Smooth muscle cell of the umbilical artery (primary cell): ENCODE data around the gene OR1J2. TPM values are rescaled to one million over a fixed set of nuclear protein-coding genes. Genes with fewer than 3 reads are reported as not detected.

Experiments
- total RNA-seq: library from RNA; depleted of rRNA; stranded (reverse); fragments of >200 nt; gene quantifications from 2 replicates; pipeline ENCODE4 v1.2.3, GENCODE V29; 2014

Gene OR1J2
- not detected in 2 replicates for total RNA-seq

GRCh38 chr9:122510502-122510901, at the start of gene OR1J2:
OR1J2 (plus strand) TSS chr9:122510802; CDS start chr9:122510802, 0 bp downstream.

GRCh38 chr9:122477826-122478225, 32.8 kb upstream of the OR1J2 start, which contains the start of gene OR1J1:
OR1J1 (minus strand) TSS chr9:122477926; CDS start chr9:122477926, 0 bp downstream.

GRCh38 chr9:122518841-122519240, 8.2 kb downstream of the OR1J2 start, which contains the start of gene OR1J4:
OR1J4 (plus strand) TSS chr9:122519141; CDS start chr9:122519141, 0 bp downstream.

GRCh38 chr9:122527193-122527592, 16.6 kb downstream of the OR1J2 start, which contains the start of gene OR1N1:
OR1N1 (minus strand) TSS chr9:122527293; CDS start chr9:122527293, 0 bp downstream.

GRCh38 chr9:122552812-122553211, 42.2 kb downstream of the OR1J2 start, which contains the start of gene OR1N2:
OR1N2 (plus strand) TSS chr9:122553112; CDS start chr9:122553212, 100 bp downstream.

Other genes starting within 250 kb of the OR1J2 start
- gene RBM18, start 246.0 kb upstream of the OR1J2 start, total RNA-seq: 11.0 and 13.9 TPM in 2 replicates
- 24.9 and 29.5 TPM in 2 replicates for gene MRRF, start 245.9 kb upstream of the OR1J2 start, total RNA-seq
- gene PTGS1, start 139.8 kb upstream of the OR1J2 start, total RNA-seq: 2.6 and 4.5 TPM in 2 replicates
- not detected in 2 replicates for gene OR1J1, start 32.9 kb upstream of the OR1J2 start, total RNA-seq
- not detected in 2 replicates for gene OR1J4, start 8.3 kb downstream of the OR1J2 start, total RNA-seq
- not detected in 2 replicates for gene OR1N1, start 16.5 kb downstream of the OR1J2 start, total RNA-seq
- not detected in 2 replicates for gene OR1N2, start 42.3 kb downstream of the OR1J2 start, total RNA-seq
- gene OR1L8, start 72.6 kb downstream of the OR1J2 start, total RNA-seq: not detected in 2 replicates
- not detected in 2 replicates for gene OR1Q1, start 103.9 kb downstream of the OR1J2 start, total RNA-seq
- 0.23 TPM in 1 of 2 replicates, not detected in the other for gene OR1B1, start 146.8 kb downstream of the OR1J2 start, total RNA-seq
- not detected in 2 replicates for gene OR1L1, start 150.9 kb downstream of the OR1J2 start, total RNA-seq
- not detected in 2 replicates for gene OR1L3, start 164.3 kb downstream of the OR1J2 start, total RNA-seq
- not detected in 2 replicates for gene OR1L4, start 213.2 kb downstream of the OR1J2 start, total RNA-seq
- gene OR1L6, start 231.5 kb downstream of the OR1J2 start, total RNA-seq: not detected in 2 replicates